ENCODE results near the gene TMPRSS7.

TMPRSS7 gene, protein sequence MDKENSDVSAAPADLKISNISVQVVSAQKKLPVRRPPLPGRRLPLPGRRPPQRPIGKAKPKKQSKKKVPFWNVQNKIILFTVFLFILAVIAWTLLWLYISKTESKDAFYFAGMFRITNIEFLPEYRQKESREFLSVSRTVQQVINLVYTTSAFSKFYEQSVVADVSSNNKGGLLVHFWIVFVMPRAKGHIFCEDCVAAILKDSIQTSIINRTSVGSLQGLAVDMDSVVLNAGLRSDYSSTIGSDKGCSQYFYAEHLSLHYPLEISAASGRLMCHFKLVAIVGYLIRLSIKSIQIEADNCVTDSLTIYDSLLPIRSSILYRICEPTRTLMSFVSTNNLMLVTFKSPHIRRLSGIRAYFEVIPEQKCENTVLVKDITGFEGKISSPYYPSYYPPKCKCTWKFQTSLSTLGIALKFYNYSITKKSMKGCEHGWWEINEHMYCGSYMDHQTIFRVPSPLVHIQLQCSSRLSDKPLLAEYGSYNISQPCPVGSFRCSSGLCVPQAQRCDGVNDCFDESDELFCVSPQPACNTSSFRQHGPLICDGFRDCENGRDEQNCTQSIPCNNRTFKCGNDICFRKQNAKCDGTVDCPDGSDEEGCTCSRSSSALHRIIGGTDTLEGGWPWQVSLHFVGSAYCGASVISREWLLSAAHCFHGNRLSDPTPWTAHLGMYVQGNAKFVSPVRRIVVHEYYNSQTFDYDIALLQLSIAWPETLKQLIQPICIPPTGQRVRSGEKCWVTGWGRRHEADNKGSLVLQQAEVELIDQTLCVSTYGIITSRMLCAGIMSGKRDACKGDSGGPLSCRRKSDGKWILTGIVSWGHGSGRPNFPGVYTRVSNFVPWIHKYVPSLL

DNA sequence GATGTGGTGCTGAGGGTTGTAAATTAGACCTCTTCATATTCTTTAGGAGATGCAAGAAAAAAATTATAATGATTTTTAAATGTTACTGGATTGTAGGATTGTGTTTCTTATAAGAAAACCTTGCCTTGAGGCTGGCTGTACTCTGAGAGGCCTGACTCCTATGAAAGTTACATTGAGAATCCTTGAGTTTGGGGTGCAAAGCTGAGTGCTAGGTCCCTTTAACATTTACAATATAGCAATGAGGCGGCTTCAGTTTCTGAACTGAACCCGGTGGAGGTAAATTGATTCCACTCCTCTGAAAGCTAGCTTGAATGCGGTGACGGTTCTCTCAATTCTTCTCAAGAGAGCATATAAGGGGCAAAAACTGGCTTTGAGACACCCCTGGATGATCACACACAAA, at the start of gene TMPRSS7:
TSS of gene TMPRSS7 (plus strand) at position 301 of the 400 bp plus-strand sequence. CDS start 110 bp downstream, outside the sequence.
- H3K27me3 ChIP-seq (ENCODE audit: low read length), result no peaks in the 10 kb centered on the region
- no peak within 1 kb of the TSS for H3K27ac ChIP-seq (ENCODE audit: low read depth, low read length)
- H3K4me2 ChIP-seq (ENCODE audit: low read depth, low read length, poor library complexity, severe bottlenecking), result no peak within 1 kb of the TSS
- H3K9me3 ChIP-seq (ENCODE audit: insufficient read depth, low read length), result no peaks in the 10 kb centered on the region
- H4K20me1 ChIP-seq (ENCODE audit: low read depth, low read length), result no peaks in the 10 kb centered on the region
- no peak within 1 kb of the TSS for H3K4me3 ChIP-seq (ENCODE audit: insufficient read depth, low read length, poor library complexity, severe bottlenecking)
- H3K79me2 ChIP-seq (ENCODE audit: insufficient read depth, low read length), result no peaks in the 10 kb centered on the region
- H2AFZ ChIP-seq (ENCODE audit: low read depth, low read length, severe bottlenecking), result no peak within 1 kb of the TSS
- no peaks in the 10 kb centered on the region for H3K9me2 ChIP-seq (replicated peaks; ENCODE audit: insufficient read depth, low read length)
- no peak for TF ChIP-seq EZH2phosphoT487 (conservative IDR thresholded peaks at IDR 0.05; ENCODE audit: low read length)
- TF ChIP-seq, protein P1, sequence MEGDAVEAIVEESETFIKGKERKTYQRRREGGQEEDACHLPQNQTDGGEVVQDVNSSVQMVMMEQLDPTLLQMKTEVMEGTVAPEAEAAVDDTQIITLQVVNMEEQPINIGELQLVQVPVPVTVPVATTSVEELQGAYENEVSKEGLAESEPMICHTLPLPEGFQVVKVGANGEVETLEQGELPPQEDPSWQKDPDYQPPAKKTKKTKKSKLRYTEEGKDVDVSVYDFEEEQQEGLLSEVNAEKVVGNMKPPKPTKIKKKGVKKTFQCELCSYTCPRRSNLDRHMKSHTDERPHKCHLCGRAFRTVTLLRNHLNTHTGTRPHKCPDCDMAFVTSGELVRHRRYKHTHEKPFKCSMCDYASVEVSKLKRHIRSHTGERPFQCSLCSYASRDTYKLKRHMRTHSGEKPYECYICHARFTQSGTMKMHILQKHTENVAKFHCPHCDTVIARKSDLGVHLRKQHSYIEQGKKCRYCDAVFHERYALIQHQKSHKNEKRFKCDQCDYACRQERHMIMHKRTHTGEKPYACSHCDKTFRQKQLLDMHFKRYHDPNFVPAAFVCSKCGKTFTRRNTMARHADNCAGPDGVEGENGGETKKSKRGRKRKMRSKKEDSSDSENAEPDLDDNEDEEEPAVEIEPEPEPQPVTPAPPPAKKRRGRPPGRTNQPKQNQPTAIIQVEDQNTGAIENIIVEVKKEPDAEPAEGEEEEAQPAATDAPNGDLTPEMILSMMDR (IDR thresholded peaks at IDR 0.05; ENCODE audit: insufficient read depth, low read length, poor library complexity, severe bottlenecking), result no peak
- H3K9ac ChIP-seq (ENCODE audit: low read length), result no peak within 1 kb of the TSS
- H3F3A ChIP-seq (ENCODE audit: insufficient read depth), result no peaks in the 10 kb centered on the region
- no peaks in the 10 kb centered on the region for H3K36me3 ChIP-seq (ENCODE audit: low read length)

DNA sequence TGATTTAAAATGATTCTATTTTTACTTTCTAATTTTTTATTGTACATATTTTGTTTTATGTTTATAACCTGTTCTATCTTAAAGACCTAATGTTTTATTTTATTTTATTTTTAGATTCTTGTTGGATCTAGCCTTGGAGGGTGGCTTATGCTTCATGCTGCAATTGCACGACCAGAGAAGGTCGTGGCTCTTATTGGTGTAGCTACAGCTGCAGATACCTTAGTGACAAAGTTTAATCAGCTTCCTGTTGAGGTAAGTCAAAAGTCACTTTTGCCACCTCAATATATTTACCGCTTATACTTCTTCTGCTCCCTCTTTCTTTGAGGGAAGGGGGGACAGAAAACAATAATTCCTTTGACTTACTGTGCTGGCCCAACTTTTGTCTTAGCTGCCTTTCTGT, 47.7 kb upstream of the TMPRSS7 start:
- Histone ChIP-seq H2AFZ (ENCODE audit: low read depth, low read length, severe bottlenecking) (no peak overlapping the region), H3K27me3 (ENCODE audit: low read length) (no peaks in the 10 kb centered on the region), H4K20me1 (ENCODE audit: low read depth, low read length) (no peaks in the 10 kb centered on the region), H3K4me3 (ENCODE audit: insufficient read depth, low read length, poor library complexity, severe bottlenecking) (no peak overlapping the region), H3K9me3 (ENCODE audit: insufficient read depth, low read length) (no peaks in the 10 kb centered on the region), H3F3A (ENCODE audit: insufficient read depth) (peaks cover 10% of the 10 kb centered on the region; the same call in 1 of the 2 replicates), H3K79me2 (ENCODE audit: insufficient read depth, low read length) (peaks cover 20% of the 10 kb centered on the region; the same call in 1 of the 2 replicates), H3K27ac (ENCODE audit: low read depth, low read length) (no peak overlapping the region), H3K9ac (ENCODE audit: low read length) (no peak overlapping the region), H3K9me2 (replicated peaks; ENCODE audit: insufficient read depth, low read length) (no peaks in the 10 kb centered on the region), H3K36me3 (ENCODE audit: low read length) (peaks cover 31% of the 10 kb centered on the region), H3K4me2 (ENCODE audit: low read depth, low read length, poor library complexity, severe bottlenecking) (no peak overlapping the region)
- TF ChIP-seq, protein P1 (IDR thresholded peaks at IDR 0.05; ENCODE audit: insufficient read depth, low read length, poor library complexity, severe bottlenecking), result no peak
- TF ChIP-seq EZH2phosphoT487 (conservative IDR thresholded peaks at IDR 0.05; ENCODE audit: low read length), result no peak

DNA sequence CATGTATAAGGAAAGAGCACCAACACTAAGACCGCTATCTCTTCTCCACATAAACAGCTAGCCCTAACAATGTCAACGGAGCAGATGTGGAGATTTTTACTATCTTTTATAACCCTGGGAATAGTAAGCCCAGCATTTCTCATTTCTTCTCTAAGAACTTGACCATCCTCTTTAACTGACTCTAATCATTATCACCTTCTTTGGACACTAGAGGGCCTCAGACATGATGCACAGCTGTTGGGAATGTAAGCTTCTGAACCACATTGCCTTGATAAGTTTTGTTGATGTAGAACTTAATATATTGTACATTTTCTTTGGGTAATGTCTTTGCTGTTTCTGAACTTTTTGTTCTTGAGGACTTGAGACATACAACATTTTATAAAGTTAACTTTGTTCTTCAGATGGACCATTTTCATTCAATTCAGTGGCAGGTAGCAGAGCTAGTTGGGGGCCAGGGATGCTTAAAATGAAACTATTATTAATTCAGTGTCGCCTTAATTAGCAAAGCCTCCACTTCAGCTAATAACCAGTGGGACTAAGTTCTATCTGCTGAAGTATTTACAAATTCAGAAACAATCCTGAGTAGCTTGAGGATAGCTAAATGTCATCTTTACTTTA, 45.4 kb upstream of the TMPRSS7 start:
- H3K4me3 ChIP-seq (ENCODE audit: insufficient read depth, low read length, poor library complexity, severe bottlenecking), result no peak overlapping the region
- H2AFZ ChIP-seq (ENCODE audit: low read depth, low read length, severe bottlenecking), result no peak overlapping the region
- H3K27me3 ChIP-seq (ENCODE audit: low read length), result no peaks in the 10 kb centered on the region
- H3F3A ChIP-seq (ENCODE audit: insufficient read depth), result peaks cover 7% of the 10 kb centered on the region; the same call in 1 of the 2 replicates
- peaks cover 27% of the 10 kb centered on the region for H3K36me3 ChIP-seq (ENCODE audit: low read length)
- no peak for TF ChIP-seq EZH2phosphoT487 (conservative IDR thresholded peaks at IDR 0.05; ENCODE audit: low read length)
- TF ChIP-seq, protein P1 (IDR thresholded peaks at IDR 0.05; ENCODE audit: insufficient read depth, low read length, poor library complexity, severe bottlenecking), result peak; percentile 79
- H3K9me2 ChIP-seq (replicated peaks; ENCODE audit: insufficient read depth, low read length), result no peaks in the 10 kb centered on the region
- H3K79me2 ChIP-seq (ENCODE audit: insufficient read depth, low read length), result no peaks in the 10 kb centered on the region; the same call in 1 of the 2 replicates
- no peaks in the 10 kb centered on the region for H3K9me3 ChIP-seq (ENCODE audit: insufficient read depth, low read length)
- no peak overlapping the region for H3K27ac ChIP-seq (ENCODE audit: low read depth, low read length)
- no peak overlapping the region for H3K9ac ChIP-seq (ENCODE audit: low read length)
- no peaks in the 10 kb centered on the region for H4K20me1 ChIP-seq (ENCODE audit: low read depth, low read length)
- no peak overlapping the region for H3K4me2 ChIP-seq (ENCODE audit: low read depth, low read length, poor library complexity, severe bottlenecking)

Measured in SU-DHL-6 (cell line).